ENCODE results near the gene TNIP1.

The TNIP1 gene

DNA sequence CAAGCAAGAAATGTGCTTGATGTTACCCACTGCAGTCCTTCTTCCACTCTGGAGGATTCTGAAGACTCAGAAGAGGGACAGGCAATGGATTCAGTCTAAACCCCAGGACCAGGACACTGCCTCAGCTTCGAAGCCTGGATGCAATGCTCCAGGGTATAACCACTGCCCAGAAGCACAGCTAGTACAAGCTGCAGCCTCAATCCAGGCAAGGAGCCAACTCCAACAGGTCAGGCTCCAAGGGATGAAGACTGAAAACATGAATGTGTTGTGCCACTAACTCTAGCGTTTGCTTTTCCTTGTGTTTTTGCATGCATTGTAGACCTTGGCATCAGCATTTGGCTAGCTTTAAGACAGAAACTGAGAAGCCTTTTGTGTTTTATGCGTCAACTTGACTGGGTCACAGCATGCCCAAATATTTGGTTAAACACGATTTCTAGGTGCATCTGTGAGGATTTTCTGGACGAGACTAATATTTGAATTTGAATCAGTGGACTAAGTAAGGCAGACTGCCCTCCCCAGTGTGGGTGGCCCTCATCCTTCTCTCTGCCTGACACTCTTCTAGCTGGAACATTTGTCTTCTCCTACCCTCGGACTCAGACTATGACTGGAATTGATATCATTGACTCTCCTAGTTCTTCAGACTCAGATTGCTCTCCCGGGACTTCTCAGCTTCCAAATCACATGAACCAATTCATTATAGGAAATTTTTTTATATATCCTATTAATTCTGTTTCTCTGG, 81.0 kb downstream of the TNIP1 start:
- no peak for DNase-seq (ENCODE audit: low read depth)

GRCh38 chr5:150993826-150994412, 86.9 kb downstream of the TNIP1 start:
- no peak for DNase-seq (ENCODE audit: low read depth)

GRCh38 chr5:150993422-150993821, 87.4 kb downstream of the TNIP1 start:
- no peak for DNase-seq (ENCODE audit: low read depth)

DNA sequence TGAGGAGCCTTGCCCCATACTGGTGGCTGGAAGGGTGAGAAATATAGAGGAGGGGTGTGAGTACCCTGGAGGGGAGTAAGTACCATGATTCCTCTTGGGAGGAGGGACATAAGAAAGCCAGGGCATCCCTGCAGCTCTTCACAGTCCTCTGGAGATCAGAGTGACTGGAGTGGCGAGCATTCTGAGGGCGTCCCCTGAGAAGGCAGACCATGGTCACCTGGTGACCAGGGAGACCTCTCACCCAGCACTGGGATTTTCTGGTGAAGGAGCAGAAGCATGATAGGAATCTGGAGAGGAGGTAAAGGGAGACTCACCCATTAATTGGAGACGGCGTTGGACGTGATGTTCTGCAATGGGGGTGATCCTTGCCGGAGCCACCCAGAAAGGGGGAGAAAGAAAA, 88.1 kb downstream of the TNIP1 start:
- DNase-seq (ENCODE audit: low read depth): no peak

DNA sequence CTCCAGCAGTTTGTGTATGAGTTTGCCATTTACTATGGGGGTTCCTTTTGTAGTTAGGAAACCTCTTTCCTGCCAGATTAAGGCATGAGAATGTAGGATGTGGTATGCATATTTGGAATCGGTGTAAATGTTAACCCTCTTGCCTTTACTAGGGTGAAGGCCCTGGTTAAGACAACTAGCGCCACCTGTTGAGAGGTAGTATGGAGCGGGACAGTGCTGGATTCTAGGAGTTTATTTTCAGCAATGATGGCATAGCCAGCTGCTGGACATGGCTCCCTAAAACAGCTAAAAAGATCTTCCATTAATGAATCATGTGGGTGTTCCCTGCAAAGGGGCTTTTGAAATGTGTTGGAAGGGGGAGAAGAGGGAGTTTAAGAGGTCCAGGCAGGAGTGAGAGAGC, 91.1 kb downstream of the TNIP1 start:
- DNase-seq (ENCODE audit: low read depth): no peak

DNA sequence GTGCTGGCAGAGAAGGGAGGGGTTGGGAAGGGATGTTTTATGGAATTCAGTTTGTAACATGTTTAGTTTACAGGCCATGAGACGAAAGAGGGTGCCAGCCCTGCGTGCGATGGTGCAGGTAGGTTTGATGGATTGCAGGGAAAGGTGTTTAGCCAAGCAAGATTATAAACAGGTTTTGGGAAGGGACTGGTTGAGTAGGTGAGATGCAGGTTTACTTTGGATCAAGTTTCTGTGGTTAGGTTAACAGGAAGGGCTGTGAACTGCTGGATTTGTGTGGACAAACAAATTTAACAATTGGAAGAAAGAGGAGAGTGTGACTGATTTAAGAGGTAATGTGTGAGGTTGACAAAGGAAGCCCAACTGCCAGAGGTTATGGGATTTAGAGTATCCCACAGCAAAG, 93.1 kb downstream of the TNIP1 start:
- no peak for DNase-seq (ENCODE audit: low read depth)
